Measurements from ENCODE around the gene DOCK4. TPM values are rescaled to one million over a fixed set of nuclear protein-coding genes. Genes with fewer than 3 reads are reported as not detected.

Gene DOCK4
- total and polyA plus RNA-seq, 4 donors = 40.3 to 95.0 (median 56.4) TPM

DNA sequence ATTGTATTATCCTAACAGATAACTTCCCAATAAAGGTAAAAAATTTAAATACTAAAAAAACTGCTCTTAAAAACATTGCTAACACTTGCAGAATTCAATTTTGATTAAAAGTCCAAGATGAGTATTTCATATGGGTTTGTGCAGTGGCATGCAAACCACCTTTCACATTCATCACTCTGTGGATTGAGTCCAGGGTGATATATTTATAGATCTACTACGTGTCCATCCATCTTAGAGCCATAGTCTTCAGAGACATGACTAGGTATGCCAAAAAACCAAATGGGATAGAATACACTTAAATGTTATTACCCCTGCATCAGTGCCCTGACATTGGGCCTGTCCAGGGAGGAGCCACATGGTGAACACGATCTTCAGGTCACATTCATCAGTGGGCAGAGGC is 96.0 kb downstream of the DOCK4 start:
- no peak for DNase-seq (ENCODE audit: low read depth in 4 of 6, low spot score in 6 of 6)
- WGBS (ENCODE audit: insufficient coverage) = 91% methylated on average over 1 of the region's 2 CpGs
- no peak overlapping the region for H3K4me3 ChIP-seq (ENCODE audit: low read depth, low read length)
- H3K36me3 ChIP-seq (ENCODE audit: control insufficient read depth, insufficient read depth, low read length) = no peaks in the 10 kb centered on the region
- H3K9me3 ChIP-seq (ENCODE audit: control insufficient read depth, insufficient read depth, low read length) = no peaks in the 10 kb centered on the region
- H3K4me1 ChIP-seq (ENCODE audit: control insufficient read depth, insufficient read depth, low read length) = peaks cover 4% of the 10 kb centered on the region
- H3K27ac ChIP-seq (ENCODE audit: low read depth, low read length) = no peak overlapping the region
- no peaks in the 10 kb centered on the region for H3K27me3 ChIP-seq (ENCODE audit: control insufficient read depth, insufficient read depth, low read length)

DNA sequence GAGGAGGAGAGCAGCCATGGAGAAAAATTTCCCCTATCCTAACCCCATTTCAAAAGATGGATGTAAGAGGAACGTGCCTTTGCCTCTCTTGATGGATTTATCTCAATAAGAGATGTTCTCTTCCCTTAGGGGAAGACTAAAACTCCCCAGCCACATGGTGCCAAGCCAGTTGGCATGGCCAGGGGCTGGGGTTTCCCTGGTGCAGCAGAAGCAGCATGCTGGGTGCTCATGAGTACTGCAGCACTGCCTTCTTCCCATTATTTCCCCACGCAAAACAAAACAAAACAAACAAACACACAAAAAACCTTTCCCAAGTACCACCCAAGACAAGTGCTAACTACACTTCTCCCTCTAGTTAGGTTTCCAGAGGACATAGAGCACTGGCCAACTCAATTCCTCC is 97.2 kb downstream of the DOCK4 start:
- no peak for DNase-seq (ENCODE audit: low read depth in 4 of 6, low spot score in 6 of 6)
- Histone ChIP-seq H3K27ac (ENCODE audit: low read depth, low read length) (no peak overlapping the region), H3K27me3 (ENCODE audit: control insufficient read depth, insufficient read depth, low read length) (no peaks in the 10 kb centered on the region), H3K36me3 (ENCODE audit: control insufficient read depth, insufficient read depth, low read length) (no peaks in the 10 kb centered on the region), H3K9me3 (ENCODE audit: control insufficient read depth, insufficient read depth, low read length) (no peaks in the 10 kb centered on the region), H3K4me1 (ENCODE audit: control insufficient read depth, insufficient read depth, low read length) (peaks cover 4% of the 10 kb centered on the region), H3K4me3 (ENCODE audit: low read depth, low read length) (no peak overlapping the region)
- WGBS (ENCODE audit: insufficient coverage) = 22% methylated on average over 1 of the region's 2 CpGs

DNA sequence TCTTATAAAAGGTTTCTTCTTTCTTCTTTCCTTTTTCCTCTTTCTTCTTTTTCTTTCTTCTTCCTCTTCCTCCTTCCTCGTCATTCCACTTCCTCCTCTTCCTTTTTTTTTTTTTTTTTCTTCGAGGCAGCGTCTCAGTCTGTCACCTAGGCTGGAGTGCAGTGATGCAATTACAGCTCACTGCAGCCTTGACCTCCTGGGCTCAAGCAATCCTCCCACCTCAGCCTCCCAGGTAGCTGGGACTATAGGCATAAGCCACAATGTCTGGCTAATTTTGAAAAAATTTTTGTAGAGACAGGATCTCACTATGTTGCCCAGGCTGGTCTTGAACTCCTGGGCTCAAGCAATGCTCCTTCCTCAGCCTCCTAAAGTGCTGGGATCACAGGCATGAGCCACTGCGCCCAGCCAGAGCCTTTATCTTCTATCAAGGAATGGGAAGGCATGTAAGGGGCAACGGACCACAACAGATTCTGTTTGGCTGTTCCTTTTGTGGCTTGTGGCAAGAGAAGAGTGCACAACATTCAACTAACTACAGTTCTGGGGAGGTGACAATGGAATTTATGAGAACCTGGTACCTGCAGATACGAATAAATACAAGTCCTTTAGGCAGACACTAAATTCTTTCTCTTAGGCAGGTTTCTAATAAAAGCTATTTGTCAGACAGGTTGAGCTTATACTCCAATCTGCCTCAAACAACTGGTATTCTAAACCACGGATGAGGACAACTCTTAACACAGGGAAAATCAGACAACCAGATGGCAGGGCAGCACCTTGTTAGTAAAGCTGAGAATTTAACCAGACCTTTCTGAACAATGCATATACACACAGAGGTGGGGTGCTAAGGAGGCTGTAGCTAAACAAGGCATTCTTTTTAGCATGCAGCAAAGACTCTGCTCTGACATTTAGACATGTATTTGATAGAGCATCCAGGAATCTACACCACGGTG is 100.3 kb downstream of the DOCK4 start:
- Histone ChIP-seq H3K4me3 (ENCODE audit: low read depth, low read length) (no peak overlapping the region), H3K27me3 (ENCODE audit: control insufficient read depth, insufficient read depth, low read length) (no peaks in the 10 kb centered on the region), H3K27ac (ENCODE audit: low read depth, low read length) (no peak overlapping the region), H3K4me1 (ENCODE audit: control insufficient read depth, insufficient read depth, low read length) (peaks cover 7% of the 10 kb centered on the region), H3K9me3 (ENCODE audit: control insufficient read depth, insufficient read depth, low read length) (no peaks in the 10 kb centered on the region), H3K36me3 (ENCODE audit: control insufficient read depth, insufficient read depth, low read length) (no peaks in the 10 kb centered on the region)
- DNase-seq (ENCODE audit: low read depth in 4 of 6, low spot score in 6 of 6) = peak in 1 of 6 donors; percentile 56
- WGBS (ENCODE audit: insufficient coverage) = 100% methylated on average over 2 of the region's 8 CpGs

DNA sequence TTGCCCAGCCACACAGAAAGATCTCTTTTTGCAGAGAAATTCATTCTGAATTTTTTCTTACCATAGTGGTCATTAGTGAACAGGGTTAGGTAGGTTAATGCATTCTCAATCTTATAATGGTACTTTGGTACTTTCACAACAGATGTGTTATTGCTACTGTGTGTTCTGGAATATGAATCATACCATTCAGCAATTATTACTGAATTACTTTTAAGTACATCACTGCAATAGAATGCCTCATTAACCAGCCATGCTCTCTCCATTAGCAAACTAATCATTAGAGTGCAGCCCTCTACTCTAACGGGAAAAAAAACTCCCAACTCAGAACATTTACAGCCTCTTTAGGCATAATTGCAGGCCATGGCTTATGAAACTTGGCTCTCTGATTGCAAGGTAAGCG is 102.1 kb downstream of the DOCK4 start:
- Histone ChIP-seq H3K27me3 (ENCODE audit: control insufficient read depth, insufficient read depth, low read length) (no peaks in the 10 kb centered on the region), H3K4me3 (ENCODE audit: low read depth, low read length) (no peak overlapping the region), H3K9me3 (ENCODE audit: control insufficient read depth, insufficient read depth, low read length) (no peaks in the 10 kb centered on the region), H3K27ac (ENCODE audit: low read depth, low read length) (no peak overlapping the region), H3K4me1 (ENCODE audit: control insufficient read depth, insufficient read depth, low read length) (peaks cover 6% of the 10 kb centered on the region), H3K36me3 (ENCODE audit: control insufficient read depth, insufficient read depth, low read length) (no peaks in the 10 kb centered on the region)
- WGBS (ENCODE audit: insufficient coverage) = 0% methylated on average over 1 of the region's 2 CpGs
- DNase-seq (ENCODE audit: low read depth in 4 of 6, low spot score in 6 of 6) = peak in 1 of 6 donors; percentile 89

DNA sequence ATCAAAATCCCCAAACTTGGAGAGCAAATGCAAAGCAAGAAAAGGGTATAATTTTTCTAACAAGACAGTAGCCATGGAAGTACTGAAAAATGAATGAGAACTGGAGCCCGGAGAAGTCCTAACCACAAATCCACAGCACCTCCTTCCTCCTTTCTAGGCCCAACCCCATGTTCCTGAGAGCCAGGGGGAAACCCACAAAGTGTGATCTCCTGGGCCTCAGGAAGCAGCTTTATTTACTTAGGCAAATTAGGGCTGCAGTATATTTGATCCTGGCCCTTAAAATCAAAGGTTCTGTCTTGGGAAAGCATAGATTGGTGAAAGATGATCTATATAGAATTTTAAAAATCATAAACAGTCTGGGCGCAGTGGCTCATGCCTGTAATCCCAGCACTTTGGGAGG is 103.0 kb downstream of the DOCK4 start:
- Histone ChIP-seq H3K4me1 (ENCODE audit: control insufficient read depth, insufficient read depth, low read length) (peaks cover 3% of the 10 kb centered on the region), H3K27me3 (ENCODE audit: control insufficient read depth, insufficient read depth, low read length) (no peaks in the 10 kb centered on the region), H3K27ac (ENCODE audit: low read depth, low read length) (no peak overlapping the region), H3K4me3 (ENCODE audit: low read depth, low read length) (no peak overlapping the region), H3K36me3 (ENCODE audit: control insufficient read depth, insufficient read depth, low read length) (no peaks in the 10 kb centered on the region), H3K9me3 (ENCODE audit: control insufficient read depth, insufficient read depth, low read length) (no peaks in the 10 kb centered on the region)
- no peak for DNase-seq (ENCODE audit: low read depth in 4 of 6, low spot score in 6 of 6)
- 88% methylated on average over 1 of the region's 2 CpGs for WGBS (ENCODE audit: insufficient coverage)

DNA sequence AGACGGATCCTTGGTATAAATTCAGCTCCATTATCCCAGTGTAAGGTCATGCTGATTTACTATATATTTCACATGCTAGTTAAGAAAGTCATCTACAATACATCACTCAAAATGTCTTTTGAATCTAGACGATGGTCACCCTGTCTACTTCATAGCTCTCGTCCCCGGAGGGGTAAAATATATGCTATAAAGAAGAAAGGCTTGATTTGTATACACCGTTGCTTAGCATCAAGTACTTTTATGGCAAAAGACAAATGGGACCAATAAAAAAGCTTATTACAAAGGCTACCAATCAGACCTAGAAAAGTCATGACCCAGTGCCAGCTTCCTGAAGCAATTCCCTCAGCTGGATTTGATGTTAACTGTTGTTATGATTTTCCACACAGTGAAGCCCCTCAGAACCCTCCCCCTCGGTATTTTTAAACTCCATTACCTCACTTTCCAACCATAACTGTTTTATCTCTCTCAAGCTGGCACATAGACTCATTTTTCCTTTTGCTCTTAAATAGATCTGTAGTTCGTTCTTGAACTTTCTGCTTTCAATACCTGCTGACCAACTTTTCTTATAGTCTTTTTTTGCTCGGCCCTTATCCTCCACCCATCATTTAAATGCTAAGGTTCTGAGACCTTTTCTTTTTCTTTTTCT is 104.9 kb downstream of the DOCK4 start:
- Histone ChIP-seq H3K27ac (ENCODE audit: low read depth, low read length) (no peak overlapping the region), H3K27me3 (ENCODE audit: control insufficient read depth, insufficient read depth, low read length) (no peaks in the 10 kb centered on the region), H3K4me1 (ENCODE audit: control insufficient read depth, insufficient read depth, low read length) (peaks cover 3% of the 10 kb centered on the region), H3K4me3 (ENCODE audit: low read depth, low read length) (no peak overlapping the region), H3K9me3 (ENCODE audit: control insufficient read depth, insufficient read depth, low read length) (no peaks in the 10 kb centered on the region), H3K36me3 (ENCODE audit: control insufficient read depth, insufficient read depth, low read length) (no peaks in the 10 kb centered on the region)
- 61% methylated on average over 3 of the region's 8 CpGs for WGBS (ENCODE audit: insufficient coverage)
- DNase-seq (ENCODE audit: low read depth in 4 of 6, low spot score in 6 of 6) = peak in 1 of 6 donors; percentile 81

DNA sequence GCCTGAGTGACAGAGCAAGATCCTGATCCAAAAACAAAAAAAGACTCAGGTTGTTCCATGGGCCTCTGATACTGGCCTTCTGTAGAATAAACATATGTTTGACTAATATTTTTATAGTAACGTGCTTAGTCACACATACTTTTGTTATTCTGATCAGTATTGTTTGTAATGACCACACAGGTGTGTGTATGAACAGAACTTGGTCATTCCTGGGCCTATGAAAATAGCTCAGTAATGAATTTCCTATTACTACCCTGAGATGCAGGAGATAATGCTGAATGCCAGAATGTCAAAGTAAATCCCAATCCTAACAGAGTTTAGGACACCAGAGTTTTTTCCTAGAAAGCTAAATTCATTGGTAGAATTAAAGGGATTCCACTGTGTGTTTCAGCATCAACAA is 108.7 kb downstream of the DOCK4 start:
- Histone ChIP-seq H3K27ac (ENCODE audit: low read depth, low read length) (no peak overlapping the region), H3K4me3 (ENCODE audit: low read depth, low read length) (no peak overlapping the region), H3K9me3 (ENCODE audit: control insufficient read depth, insufficient read depth, low read length) (no peaks in the 10 kb centered on the region), H3K36me3 (ENCODE audit: control insufficient read depth, insufficient read depth, low read length) (no peaks in the 10 kb centered on the region), H3K4me1 (ENCODE audit: control insufficient read depth, insufficient read depth, low read length) (peaks cover 3% of the 10 kb centered on the region), H3K27me3 (ENCODE audit: control insufficient read depth, insufficient read depth, low read length) (no peaks in the 10 kb centered on the region)
- no peak for DNase-seq (ENCODE audit: low read depth in 4 of 6, low spot score in 6 of 6)
- no CpG with 5 or more reads among the region's 1 CpG for WGBS (ENCODE audit: insufficient coverage)

DNA sequence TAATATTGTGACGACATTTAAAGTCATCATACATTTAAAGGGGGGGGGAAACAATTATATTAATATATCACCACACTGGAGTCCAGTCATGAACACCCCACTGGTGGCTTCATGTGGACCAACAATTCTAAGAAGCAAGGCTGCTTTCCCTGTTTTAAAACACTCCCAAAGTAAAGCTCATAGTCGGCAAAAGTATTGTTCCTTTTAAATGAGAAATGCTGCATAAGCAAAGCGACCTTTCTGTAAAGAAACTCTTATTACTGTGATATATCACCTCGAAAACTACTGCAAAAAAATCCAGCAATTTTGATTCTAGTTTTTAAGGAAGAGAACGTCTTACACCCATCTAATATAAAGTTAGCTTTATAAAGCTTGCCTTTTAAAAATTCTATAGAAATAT is 112.8 kb downstream of the DOCK4 start:
- Histone ChIP-seq H3K27me3 (ENCODE audit: control insufficient read depth, insufficient read depth, low read length) (no peaks in the 10 kb centered on the region), H3K36me3 (ENCODE audit: control insufficient read depth, insufficient read depth, low read length) (no peaks in the 10 kb centered on the region), H3K27ac (ENCODE audit: low read depth, low read length) (no peak overlapping the region), H3K4me1 (ENCODE audit: control insufficient read depth, insufficient read depth, low read length) (no peaks in the 10 kb centered on the region), H3K4me3 (ENCODE audit: low read depth, low read length) (no peak overlapping the region), H3K9me3 (ENCODE audit: control insufficient read depth, insufficient read depth, low read length) (no peaks in the 10 kb centered on the region)
- no CpG with 5 or more reads among the region's 5 CpGs for WGBS (ENCODE audit: insufficient coverage)
- DNase-seq (ENCODE audit: low read depth in 4 of 6, low spot score in 6 of 6) = no peak

DNA sequence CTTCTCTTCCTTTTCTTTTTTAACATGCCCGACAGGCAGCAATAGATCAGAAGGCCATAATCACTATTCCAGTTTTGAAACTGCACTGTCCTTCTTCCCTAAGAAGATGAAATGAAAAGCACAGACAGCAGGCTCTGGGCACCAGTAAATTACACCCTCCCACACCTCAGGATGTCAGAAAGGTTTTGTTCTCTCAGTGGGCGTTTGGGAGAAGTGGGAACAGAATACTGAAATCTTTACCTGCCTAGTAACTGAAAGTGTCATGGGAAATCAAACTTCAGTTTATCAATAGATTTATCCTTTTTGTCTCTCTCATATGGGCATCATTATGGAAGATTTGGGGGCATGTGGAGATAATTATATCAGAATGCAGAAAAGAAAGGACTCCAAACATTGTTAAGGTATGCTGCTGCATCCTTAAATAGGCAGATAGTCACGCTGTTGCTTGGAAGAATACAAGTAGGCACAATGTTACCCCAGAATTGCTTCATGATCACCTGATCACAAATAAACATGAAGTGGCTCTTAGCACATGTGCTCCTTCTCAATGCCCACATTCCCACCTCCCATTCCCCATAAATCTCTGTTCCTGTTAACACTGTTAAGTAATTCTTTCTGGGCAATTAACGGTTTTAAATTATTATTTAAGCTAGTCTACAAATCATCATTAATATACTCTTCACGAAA is 113.3 kb downstream of the DOCK4 start:
- Histone ChIP-seq H3K4me1 (ENCODE audit: control insufficient read depth, insufficient read depth, low read length) (no peaks in the 10 kb centered on the region), H3K27ac (ENCODE audit: low read depth, low read length) (no peak overlapping the region), H3K27me3 (ENCODE audit: control insufficient read depth, insufficient read depth, low read length) (no peaks in the 10 kb centered on the region), H3K4me3 (ENCODE audit: low read depth, low read length) (no peak overlapping the region), H3K36me3 (ENCODE audit: control insufficient read depth, insufficient read depth, low read length) (no peaks in the 10 kb centered on the region), H3K9me3 (ENCODE audit: control insufficient read depth, insufficient read depth, low read length) (no peaks in the 10 kb centered on the region)
- 20% methylated on average over 2 of the region's 5 CpGs for WGBS (ENCODE audit: insufficient coverage)
- DNase-seq (ENCODE audit: low read depth in 4 of 6, low spot score in 6 of 6) = no peak
